ENCODE results near the gene ANO10. TPM values are rescaled to one million over a fixed set of nuclear protein-coding genes. Genes with fewer than 3 reads are reported as not detected.

ANO10 gene

GRCh38 chr3:43316783-43317460, 304.9 kb downstream of the ANO10 start:
- no peak overlapping the region for H3K56ac ChIP-seq (ENCODE audit: low read length)
- H3K4me1 ChIP-seq (ENCODE audit: control insufficient read depth, low read depth, low read length) = no peaks in the 10 kb centered on the region
- no peak overlapping the region for H2BK15ac ChIP-seq (replicated peaks; ENCODE audit: low read depth)
- no peaks in the 10 kb centered on the region for H3K36me3 ChIP-seq (ENCODE audit: control insufficient read depth, insufficient read depth, low read length)
- no peak overlapping the region for H2BK120ac ChIP-seq (ENCODE audit: low read depth, low read length)
- no peak overlapping the region for H3K4me2 ChIP-seq (ENCODE audit: low read length)
- H3K23ac ChIP-seq (ENCODE audit: low read length) = no peak overlapping the region
- no peak overlapping the region for H4K5ac ChIP-seq (ENCODE audit: low read length)
- H3K79me2 ChIP-seq (ENCODE audit: control insufficient read depth, insufficient read depth, low read length) = no peaks in the 10 kb centered on the region
- no peak overlapping the region for H3K18ac ChIP-seq (ENCODE audit: low read length)
- H4K8ac ChIP-seq (ENCODE audit: low read depth, low read length) = no peak overlapping the region
- no CpG with 5 or more reads among the region's 4 CpGs for WGBS (ENCODE audit: extremely low coverage, insufficient coverage, low lambda C conversion rate)
- DNase-seq = peak; percentile 47
- no peaks in the 10 kb centered on the region for H3K27me3 ChIP-seq (ENCODE audit: insufficient read depth, low read length, poor library complexity)
- peaks cover 11% of the 10 kb centered on the region for H3K79me1 ChIP-seq (ENCODE audit: low read length)
- no peak overlapping the region for H3K9ac ChIP-seq (ENCODE audit: low read length)
- H3K27ac ChIP-seq (ENCODE audit: low read depth, low read length) = no peak overlapping the region
- no peak overlapping the region for H2BK5ac ChIP-seq (ENCODE audit: low read length)
- no peak overlapping the region for H3K4ac ChIP-seq (ENCODE audit: low read depth, low read length)
- no peak overlapping the region for H3K4me3 ChIP-seq (ENCODE audit: low read length)
- H2AK5ac ChIP-seq (ENCODE audit: low read length) = no peak overlapping the region

Small RNA genes lying within 50 kb of the gene (small RNA-seq; reads per million reads assigned to genes)
- gene RF00019 (ENCODE audit: insufficient read depth) = not detected
